Mononuclear cell (primary cell): ENCODE results near the gene SULT1C4. TPM values are rescaled to one million over a fixed set of nuclear protein-coding genes. Genes with fewer than 3 reads are reported as not detected.

Source experiments
- H3K27me3 ChIP-seq: 2 replicates; pipeline ENCODE4 v1.6.0; 2011; ENCODE audit warnings: low read length, control low read depth; ENCODE audit not compliant: insufficient read depth
- H3K4me1 ChIP-seq: 2 replicates; pipeline ENCODE4 v1.5.1; 2011; ENCODE audit warnings: mild to moderate bottlenecking, low read length, control low read depth; ENCODE audit not compliant: insufficient read depth
- H3K4me3 ChIP-seq: 2 replicates; pipeline ENCODE4 v1.5.1; 2011; ENCODE audit warnings: mild to moderate bottlenecking, low read length, moderate library complexity
- H3K9me3 ChIP-seq: 2 replicates; pipeline ENCODE4 v1.5.1; 2011; ENCODE audit warnings: low read depth, mild to moderate bottlenecking, control low read depth, low read length
- total RNA-seq: library from RNA; depleted of rRNA; stranded (reverse); fragments of >200 nt; gene quantifications from one replicate; pipeline ENCODE4 v1.2.3, GENCODE V29; 2012

SULT1C4 gene
- total RNA-seq, 1 donor, result 0.21 TPM

GRCh38 chr2:108363908-108364225 is 13.9 kb upstream of the SULT1C4 start:
- H3K9me3 ChIP-seq, result no peaks in the 10 kb centered on the region
- no peaks in the 10 kb centered on the region for H3K27me3 ChIP-seq
- H3K4me3 ChIP-seq, result no peak overlapping the region
- H3K4me1 ChIP-seq, result peaks cover 7% of the 10 kb centered on the region

DNA sequence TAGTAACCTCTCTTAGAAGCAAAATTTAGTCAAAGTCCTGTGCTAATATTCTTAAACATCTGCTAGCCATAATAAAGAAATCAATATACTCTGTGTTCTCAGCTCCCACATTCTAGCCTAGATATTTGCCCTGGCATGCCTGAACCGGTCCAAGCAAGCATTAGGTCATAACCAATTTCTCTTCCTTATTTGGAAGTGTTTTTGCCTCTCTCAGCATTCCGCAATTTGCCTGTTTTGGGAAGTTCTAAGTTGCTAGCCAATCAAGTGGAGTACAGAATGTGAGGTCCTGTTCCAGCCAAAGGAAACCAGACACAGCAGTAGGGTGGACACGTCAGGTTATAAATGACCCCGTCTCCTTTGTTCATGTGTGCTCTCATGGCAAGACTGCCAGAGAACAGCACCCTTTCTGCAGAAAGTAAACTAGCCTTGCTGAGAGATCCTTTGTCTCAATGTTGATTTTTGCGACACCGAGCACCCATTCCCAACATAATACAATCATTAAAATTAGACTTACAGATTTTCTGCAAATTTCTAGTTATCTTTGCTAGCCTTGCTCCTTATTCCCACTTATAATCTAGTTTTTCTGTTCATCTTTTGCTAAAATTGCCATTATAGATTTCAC is 13.0 kb upstream of the SULT1C4 start:
- Histone ChIP-seq H3K9me3 (no peaks in the 10 kb centered on the region), H3K27me3 (no peaks in the 10 kb centered on the region), H3K4me1 (peaks cover 7% of the 10 kb centered on the region), H3K4me3 (no peak overlapping the region)

GRCh38 chr2:108365656-108366055 is 12.1 kb upstream of the SULT1C4 start:
- H3K27me3 ChIP-seq, result no peaks in the 10 kb centered on the region
- H3K4me3 ChIP-seq, result no peak overlapping the region
- no peaks in the 10 kb centered on the region for H3K9me3 ChIP-seq

DNA sequence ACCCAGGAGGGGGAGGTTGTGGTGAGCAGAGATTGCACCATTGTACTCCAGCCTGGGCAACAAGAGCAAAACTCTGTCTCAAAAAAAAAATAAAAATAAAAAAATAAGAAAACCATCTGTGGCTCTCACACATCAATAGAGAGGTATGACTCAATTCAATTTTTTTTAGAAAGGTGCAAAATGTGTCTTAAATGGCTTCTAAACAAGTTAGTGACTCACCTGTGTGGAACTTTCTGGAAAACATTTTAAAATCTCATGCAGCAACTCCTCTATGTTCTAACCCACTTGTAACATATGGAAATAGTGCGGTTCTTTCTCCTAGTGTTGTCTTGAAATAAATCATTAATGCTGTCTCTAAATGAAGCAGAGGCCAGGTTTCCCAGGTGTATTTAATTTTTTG is 10.7 kb upstream of the SULT1C4 start:
- Histone ChIP-seq H3K9me3 (no peaks in the 10 kb centered on the region), H3K4me3 (no peak overlapping the region), H3K27me3 (no peaks in the 10 kb centered on the region), H3K4me1 (peaks cover 7% of the 10 kb centered on the region)

More at GRCh38 chr2:108365656-108366055, 12.1 kb upstream of the SULT1C4 start:
- peaks cover 7% of the 10 kb centered on the region for H3K4me1 ChIP-seq

DNA sequence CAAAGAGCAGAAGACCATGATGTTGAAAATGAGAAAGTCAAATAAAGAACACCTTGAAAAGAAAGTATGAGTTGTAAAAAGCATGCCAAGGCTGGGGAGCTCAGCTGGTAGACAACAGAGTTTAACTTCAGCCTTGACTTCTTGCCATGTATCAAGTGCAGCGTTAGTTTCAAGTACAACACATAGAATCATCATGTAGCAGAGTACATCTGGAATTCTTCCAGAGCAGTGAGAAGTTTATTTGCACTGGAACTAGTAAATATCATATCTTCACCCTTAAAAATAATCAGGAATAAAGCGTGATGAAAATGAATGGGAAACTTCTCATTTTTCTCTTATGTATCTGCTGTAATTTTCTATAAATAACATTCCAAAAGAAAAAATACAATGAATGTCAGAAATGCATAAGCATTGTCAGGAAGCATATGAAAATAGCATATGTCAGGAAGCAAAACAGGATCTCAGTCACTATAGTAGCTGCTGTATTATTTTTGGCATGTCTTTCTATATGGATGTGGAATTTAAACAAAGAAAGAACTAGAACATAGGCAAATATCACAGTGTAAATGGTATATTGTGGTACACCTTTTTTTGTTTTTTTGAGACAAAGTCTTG is 10.1 kb upstream of the SULT1C4 start:
- Histone ChIP-seq H3K4me3 (no peak overlapping the region), H3K4me1 (peaks cover 7% of the 10 kb centered on the region), H3K9me3 (no peaks in the 10 kb centered on the region), H3K27me3 (no peaks in the 10 kb centered on the region)

DNA sequence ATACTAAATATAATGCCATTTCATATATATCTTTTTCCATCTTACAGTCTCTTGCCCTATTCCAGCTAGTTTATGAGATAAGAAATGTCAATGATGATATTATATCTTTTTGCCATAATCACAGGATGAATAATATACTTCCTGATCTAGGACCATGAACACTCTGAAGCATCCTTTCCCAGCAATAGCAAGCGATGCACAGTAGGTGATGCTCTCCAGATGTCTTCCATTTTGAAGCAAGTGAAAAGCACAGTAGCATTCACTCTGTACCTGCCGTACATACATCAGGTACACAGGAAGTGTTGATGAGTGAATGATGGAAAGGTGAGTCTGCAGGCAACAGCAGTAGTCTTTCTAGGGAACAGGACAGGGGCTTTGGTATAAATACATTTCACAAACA is 8.6 kb upstream of the SULT1C4 start:
- no peaks in the 10 kb centered on the region for H3K4me1 ChIP-seq
- no peak overlapping the region for H3K4me3 ChIP-seq
- H3K9me3 ChIP-seq, result no peaks in the 10 kb centered on the region
- no peaks in the 10 kb centered on the region for H3K27me3 ChIP-seq

- no peaks in the 10 kb centered on the region for H3K27me3 ChIP-seq
- no peaks in the 10 kb centered on the region for H3K9me3 ChIP-seq
- H3K4me1 ChIP-seq, result no peaks in the 10 kb centered on the region
- no peak overlapping the region for H3K4me3 ChIP-seq
Observed at GRCh38 chr2:108370080-108370479, 7.7 kb upstream of the SULT1C4 start.

- Histone ChIP-seq H3K4me1 (peaks cover 5% of the 10 kb centered on the region), H3K27me3 (no peaks in the 10 kb centered on the region), H3K9me3 (no peaks in the 10 kb centered on the region), H3K4me3 (no peak overlapping the region)
Observed at GRCh38 chr2:108376774-108377173, 980 bp upstream of the SULT1C4 start.

DNA sequence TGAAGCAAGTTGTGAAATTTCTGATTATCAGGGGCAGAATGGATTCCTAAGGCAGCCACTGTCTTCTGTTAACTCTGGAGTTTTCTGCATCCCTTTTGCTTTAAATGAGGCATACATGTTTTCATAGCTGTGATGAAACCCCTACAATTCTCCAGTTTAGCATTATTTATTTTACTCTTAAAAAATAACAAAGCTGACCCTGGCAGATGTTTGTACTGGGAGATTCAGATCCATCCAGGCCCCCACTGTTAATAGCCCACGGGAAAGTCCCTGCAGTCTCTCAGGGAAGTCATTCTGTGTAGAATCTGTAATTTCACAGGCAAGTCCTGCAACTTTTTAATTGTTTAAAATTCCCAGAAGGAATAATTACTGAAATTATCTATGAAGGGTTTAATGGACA is 353 bp upstream of the SULT1C4 start:
- Histone ChIP-seq H3K4me1 (peaks cover 5% of the 10 kb centered on the region), H3K9me3 (no peaks in the 10 kb centered on the region), H3K4me3 (no peak overlapping the region), H3K27me3 (no peaks in the 10 kb centered on the region)

- Histone ChIP-seq H3K4me3 (no peak overlapping the region), H3K9me3 (no peaks in the 10 kb centered on the region), H3K4me1 (peaks cover 5% of the 10 kb centered on the region), H3K27me3 (no peaks in the 10 kb centered on the region)
Observed at GRCh38 chr2:108378851-108379250, 1.1 kb downstream of the SULT1C4 start.

GRCh38 chr2:108382196-108382595 is 4.4 kb downstream of the SULT1C4 start:
- peaks cover 5% of the 10 kb centered on the region for H3K4me1 ChIP-seq
- no peaks in the 10 kb centered on the region for H3K9me3 ChIP-seq
- H3K4me3 ChIP-seq, result no peak overlapping the region
- no peaks in the 10 kb centered on the region for H3K27me3 ChIP-seq

DNA sequence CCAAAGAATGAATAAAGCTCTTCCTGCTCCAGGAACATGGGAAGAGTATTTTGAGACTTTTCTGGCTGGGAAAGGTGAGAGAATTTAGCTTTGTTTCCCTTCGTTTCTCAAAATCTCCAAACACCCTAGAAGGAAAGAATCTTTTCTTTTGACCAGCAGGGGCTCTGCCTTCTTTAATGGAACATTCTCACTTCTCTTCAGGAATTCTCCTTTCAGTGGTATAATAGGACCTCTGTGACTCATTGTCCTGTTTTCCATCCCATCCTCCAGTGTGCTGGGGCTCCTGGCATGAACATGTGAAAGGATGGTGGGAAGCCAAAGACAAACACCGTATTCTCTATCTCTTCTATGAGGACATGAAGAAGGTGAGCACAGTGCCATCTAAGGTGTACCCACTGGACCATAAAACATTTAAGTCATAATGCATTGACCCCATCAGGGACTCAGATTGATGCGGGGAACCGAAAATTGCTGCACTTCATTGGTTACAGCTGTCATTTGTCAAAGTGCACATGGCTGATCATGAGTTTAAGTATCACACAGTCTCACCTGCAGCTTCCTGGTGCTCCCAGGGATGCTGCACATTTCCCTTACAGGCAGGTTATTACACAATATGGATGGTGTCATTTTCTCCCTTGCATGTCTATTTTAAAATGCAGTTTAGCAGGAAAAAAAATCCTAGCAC is 5.5 kb downstream of the SULT1C4 start:
- Histone ChIP-seq H3K4me1 (no peaks in the 10 kb centered on the region), H3K27me3 (no peaks in the 10 kb centered on the region), H3K4me3 (no peak overlapping the region), H3K9me3 (no peaks in the 10 kb centered on the region)

GRCh38 chr2:108384662-108385393 is 7.1 kb downstream of the SULT1C4 start:
- Histone ChIP-seq H3K9me3 (no peaks in the 10 kb centered on the region), H3K27me3 (no peaks in the 10 kb centered on the region), H3K4me3 (no peak overlapping the region), H3K4me1 (no peaks in the 10 kb centered on the region)

- no peaks in the 10 kb centered on the region for H3K4me1 ChIP-seq
- H3K9me3 ChIP-seq, result no peaks in the 10 kb centered on the region
- H3K4me3 ChIP-seq, result no peak overlapping the region
- no peaks in the 10 kb centered on the region for H3K27me3 ChIP-seq
Observed at GRCh38 chr2:108385411-108386071, 7.8 kb downstream of the SULT1C4 start.

GRCh38 chr2:108388045-108388444 is 10.3 kb downstream of the SULT1C4 start:
- no peaks in the 10 kb centered on the region for H3K27me3 ChIP-seq
- H3K4me1 ChIP-seq, result no peaks in the 10 kb centered on the region
- peaks cover 3% of the 10 kb centered on the region for H3K9me3 ChIP-seq
- no peak overlapping the region for H3K4me3 ChIP-seq
